GM12801 (cell line): Measurements from ENCODE around the gene MAS1L.

Experiments used
- TF ChIP-seq, protein P1 (sequence below): IDR thresholded peaks from one replicate; pipeline ENCODE4 v1.5.1; 2011; ENCODE audit warnings: control low read depth; ENCODE audit not compliant: insufficient read length; ENCODE audit errors: extremely low read depth

MAS1L gene

DNA sequence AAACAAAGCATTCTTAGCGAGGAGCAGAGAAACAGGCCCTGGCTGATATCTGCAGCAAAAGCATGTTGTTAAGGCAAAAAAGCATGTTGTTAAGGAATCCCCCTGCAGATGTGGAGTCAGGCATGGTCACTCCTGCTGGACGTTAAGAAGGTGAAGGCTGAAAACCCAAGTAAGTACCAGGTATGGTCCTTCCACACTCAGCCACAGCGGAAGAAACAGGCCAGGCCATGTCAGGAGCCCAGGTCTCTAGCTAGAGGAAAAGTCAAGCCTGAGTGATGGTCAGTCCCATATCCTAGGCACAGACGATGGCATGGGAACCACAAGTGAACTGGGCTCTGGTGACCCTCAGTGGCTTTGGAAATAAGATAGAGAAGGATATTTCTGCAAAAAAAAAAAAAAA is 32.5 kb upstream of the MAS1L start:
- TF ChIP-seq, protein P1, sequence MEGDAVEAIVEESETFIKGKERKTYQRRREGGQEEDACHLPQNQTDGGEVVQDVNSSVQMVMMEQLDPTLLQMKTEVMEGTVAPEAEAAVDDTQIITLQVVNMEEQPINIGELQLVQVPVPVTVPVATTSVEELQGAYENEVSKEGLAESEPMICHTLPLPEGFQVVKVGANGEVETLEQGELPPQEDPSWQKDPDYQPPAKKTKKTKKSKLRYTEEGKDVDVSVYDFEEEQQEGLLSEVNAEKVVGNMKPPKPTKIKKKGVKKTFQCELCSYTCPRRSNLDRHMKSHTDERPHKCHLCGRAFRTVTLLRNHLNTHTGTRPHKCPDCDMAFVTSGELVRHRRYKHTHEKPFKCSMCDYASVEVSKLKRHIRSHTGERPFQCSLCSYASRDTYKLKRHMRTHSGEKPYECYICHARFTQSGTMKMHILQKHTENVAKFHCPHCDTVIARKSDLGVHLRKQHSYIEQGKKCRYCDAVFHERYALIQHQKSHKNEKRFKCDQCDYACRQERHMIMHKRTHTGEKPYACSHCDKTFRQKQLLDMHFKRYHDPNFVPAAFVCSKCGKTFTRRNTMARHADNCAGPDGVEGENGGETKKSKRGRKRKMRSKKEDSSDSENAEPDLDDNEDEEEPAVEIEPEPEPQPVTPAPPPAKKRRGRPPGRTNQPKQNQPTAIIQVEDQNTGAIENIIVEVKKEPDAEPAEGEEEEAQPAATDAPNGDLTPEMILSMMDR: no peak

DNA sequence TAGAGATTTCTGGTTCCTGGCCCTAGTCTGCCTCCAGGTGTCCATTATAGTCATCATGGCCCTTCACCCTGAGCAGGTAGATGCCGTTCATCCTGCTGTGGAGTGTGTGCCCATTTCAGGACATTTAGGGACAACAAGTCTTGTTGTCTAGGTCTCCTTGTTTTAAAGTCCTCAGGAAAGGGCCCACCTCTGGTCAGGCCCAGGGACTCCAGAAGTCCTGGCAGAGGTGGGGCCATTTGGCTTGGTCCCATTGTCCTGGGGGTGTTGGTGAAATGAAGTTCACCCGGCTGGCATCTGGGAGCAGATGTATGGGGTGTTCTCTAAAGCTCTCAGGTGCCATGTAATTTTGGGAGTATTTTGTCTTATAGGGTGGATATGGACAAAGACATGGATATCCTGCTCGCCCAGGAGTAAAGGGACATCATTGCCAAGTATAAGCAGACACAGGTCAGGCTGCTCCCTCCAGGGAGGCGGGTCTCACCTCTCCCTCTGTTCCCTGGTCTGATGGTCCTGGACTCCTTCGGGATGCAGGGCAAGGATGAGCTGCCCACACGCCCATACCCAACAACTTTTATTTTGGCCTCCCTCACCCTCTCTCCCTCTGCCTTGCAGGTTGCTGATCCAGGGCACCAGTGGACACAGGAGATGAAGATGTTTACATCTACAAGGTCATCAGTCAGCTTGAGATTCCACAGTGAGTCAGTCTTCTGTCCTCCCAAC is 31.7 kb upstream of the MAS1L start:
- TF ChIP-seq, protein P1: no peak

DNA sequence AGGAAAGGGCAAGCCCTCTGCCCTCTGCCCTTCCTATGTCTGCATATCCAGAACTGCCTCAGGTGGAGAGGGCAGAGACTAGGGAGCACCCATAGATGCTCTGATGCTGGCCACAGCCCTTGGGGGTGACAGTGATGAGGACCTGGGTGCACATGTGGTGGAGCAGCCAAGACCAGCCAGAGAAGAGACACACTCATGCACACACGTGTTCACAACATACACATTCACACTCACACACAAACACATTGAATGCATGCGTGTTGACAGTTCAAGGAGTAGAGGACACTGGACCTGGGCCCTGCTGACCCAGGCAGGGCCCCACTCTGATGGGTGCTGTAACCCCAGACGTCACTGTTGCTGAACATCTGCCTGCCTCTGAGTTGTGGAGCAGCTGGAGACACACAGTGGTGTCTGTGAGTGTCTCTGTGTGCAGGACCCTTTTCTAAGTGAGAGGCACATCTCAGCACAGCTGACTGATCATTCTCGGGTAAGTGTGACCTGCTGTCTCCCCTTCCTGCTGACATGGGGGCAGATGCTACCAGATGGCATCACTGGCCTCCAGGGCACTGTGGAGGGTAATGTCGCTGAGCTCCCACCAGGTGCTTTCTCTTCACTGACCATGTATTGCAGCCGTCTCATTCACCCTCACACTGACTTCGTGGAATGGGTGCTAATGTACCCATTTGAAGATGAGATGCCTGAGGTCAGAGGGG is 30.1 kb upstream of the MAS1L start:
- TF ChIP-seq, protein P1: no peak

DNA sequence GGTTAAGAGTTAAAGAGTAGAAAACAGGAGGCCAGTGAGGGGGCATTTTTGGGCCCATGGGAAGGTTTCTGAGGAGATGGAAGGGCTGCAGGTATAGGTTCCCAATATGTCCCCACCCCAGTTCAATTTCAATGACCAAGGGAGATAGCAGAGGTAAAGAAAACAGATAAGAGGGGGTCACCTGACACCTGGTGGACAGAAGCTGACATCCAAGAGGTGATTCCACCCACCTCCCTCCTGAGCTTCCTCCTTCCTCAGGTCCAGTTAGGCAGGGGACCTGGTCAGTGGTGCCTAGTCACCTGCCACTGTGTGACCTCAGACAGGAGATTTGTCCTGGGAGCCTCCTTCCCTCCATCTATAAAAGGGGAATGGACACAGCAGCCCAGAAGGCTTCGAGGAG is 29.5 kb upstream of the MAS1L start:
- TF ChIP-seq, protein P1: no peak

DNA sequence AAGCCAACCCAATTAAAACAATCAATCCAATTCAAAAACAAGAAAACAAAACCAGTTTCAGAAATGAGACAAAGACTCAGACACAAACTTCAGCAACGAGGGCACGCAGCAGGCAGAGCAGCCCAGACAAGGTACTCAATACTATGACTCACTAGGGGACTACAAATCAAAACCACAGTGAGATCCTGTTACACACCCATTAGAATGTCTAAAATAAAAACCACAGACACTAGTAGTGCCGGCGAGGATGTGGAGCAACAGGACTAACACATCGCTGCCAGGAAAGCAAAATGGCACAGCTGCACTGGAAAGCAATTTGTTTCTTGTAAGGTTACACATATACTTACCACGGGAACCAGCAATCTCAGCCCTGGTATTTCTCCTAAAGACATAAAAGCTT is 28.4 kb upstream of the MAS1L start:
- TF ChIP-seq, protein P1: no peak

DNA sequence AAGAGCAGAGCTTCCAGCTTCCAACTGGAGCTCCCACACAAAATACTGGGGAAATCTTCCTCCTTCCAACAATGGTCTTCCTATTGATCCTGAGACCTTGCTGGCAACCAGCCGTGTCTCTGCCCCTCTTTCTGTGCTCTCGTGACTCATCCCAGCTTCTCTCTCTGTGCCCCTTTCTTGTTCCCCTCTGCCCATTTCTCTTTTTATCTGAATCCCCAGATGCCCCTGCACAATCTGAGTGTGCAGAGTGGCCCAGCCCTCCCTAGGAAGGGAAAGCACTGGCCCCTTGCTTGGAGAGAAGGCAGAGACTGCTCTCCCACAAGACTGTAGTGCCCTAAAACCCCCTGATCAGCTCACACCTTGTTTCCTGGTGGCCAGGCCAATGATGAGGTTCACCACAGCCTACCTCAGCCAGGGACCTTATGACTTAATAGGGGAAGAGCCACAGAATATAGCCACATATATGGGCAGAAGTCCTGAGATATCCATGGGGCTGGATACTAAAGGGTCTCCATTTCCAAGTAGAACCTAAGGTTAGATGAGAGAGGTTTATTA is 23.1 kb upstream of the MAS1L start:
- TF ChIP-seq, protein P1: no peak

DNA sequence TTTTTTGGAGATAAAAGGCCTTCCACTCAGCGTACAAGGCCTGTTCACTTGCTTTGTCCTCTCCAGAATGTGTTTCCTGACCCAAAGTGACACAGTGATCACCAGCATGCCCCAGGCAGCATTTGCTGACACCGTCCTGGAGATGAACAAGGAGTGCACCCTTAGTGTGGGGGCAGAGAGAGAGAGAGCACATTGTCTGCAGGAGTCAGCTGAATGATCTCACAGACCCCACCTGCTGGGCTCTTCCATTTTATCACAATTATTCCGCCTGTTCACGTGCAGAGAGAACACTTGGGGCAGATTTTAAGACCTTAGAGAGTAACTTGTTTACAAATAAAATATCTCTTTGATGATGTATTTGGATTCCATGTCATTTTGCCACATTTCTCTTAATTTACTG is 22.4 kb upstream of the MAS1L start:
- TF ChIP-seq, protein P1: no peak
